GM23338 (cell line): ENCODE results near the gene NCKAP1. TPM values are rescaled to one million over a fixed set of nuclear protein-coding genes. Genes with fewer than 3 reads are reported as not detected.

ENCODE experiments used
- ATAC-seq: fragments of 200-7000 bp; cut with Tn5 transposase; 3 replicates; pipeline ENCODE4 v1.9.1; 2020
- DNase-seq: peaks from one replicate; pipeline ENCODE4 v3.0.0-alpha.2; 2015; ENCODE audit warnings: low spot score
- H2AFZ ChIP-seq: fragments of 200-600 bp; sonication (generic); 2 replicates; pipeline ENCODE4 v1.8.0; 2016; ENCODE audit warnings: antibody characterized with exemption, mild to moderate bottlenecking, moderate library complexity
- H3F3A ChIP-seq: fragments of 200-600 bp; sonication (generic); replicated peaks from 2 replicates; pipeline ENCODE4 v1.8.0; 2017; ENCODE audit warnings: antibody characterized with exemption, mixed run types, low read depth
- H3K27ac ChIP-seq: fragments of 200-600 bp; sonication (generic); 2 replicates; pipeline ENCODE4 v1.6.1; 2016; ENCODE audit warnings: low read depth
- H3K27me3 ChIP-seq: fragments of 200-600 bp; sonication (generic); 2 replicates; pipeline ENCODE4 v1.8.0; 2016; ENCODE audit warnings: mild to moderate bottlenecking, mixed run types, moderate library complexity; ENCODE audit not compliant: insufficient read depth
- H3K36me3 ChIP-seq: fragments of 200-600 bp; sonication (generic); 2 replicates; pipeline ENCODE4 v1.8.0; 2016; ENCODE audit warnings: mild to moderate bottlenecking; ENCODE audit not compliant: insufficient read depth
- H3K4me1 ChIP-seq: fragments of 200-600 bp; sonication (generic); 2 replicates; pipeline ENCODE4 v1.8.0; 2016; ENCODE audit warnings: mild to moderate bottlenecking, moderate library complexity; ENCODE audit not compliant: insufficient read depth
- H3K4me2 ChIP-seq: fragments of 200-600 bp; sonication (generic); 2 replicates; pipeline ENCODE4 v1.7.1; 2017; ENCODE audit warnings: mixed run types
- H3K4me3 ChIP-seq: fragments of 200-600 bp; sonication (generic); 2 replicates; pipeline ENCODE4 v1.6.1; 2016; ENCODE audit warnings: mixed run types
- H3K79me2 ChIP-seq: fragments of 200-600 bp; sonication (generic); replicated peaks from 2 replicates; pipeline ENCODE4 v1.8.0; 2017; ENCODE audit warnings: mild to moderate bottlenecking; ENCODE audit not compliant: insufficient read depth
- H3K9me2 ChIP-seq: fragments of 200-600 bp; sonication (generic); 2 replicates; pipeline ENCODE4 v1.8.0; 2017; ENCODE audit not compliant: insufficient read depth
- H4K20me1 ChIP-seq: fragments of 200-600 bp; sonication (generic); replicated peaks from 2 replicates; pipeline ENCODE4 v1.8.0; 2017; ENCODE audit warnings: mild to moderate bottlenecking; ENCODE audit not compliant: insufficient read depth
- H3K27ac Mint-ChIP-seq: 2 replicates; pipeline ENCODE4 v1.8.0; 2020; ENCODE audit warnings: inconsistent platforms, mild to moderate bottlenecking, moderate library complexity, mixed read lengths
- H3K27me3 Mint-ChIP-seq: 3 replicates; pipeline ENCODE4 v1.8.0; 2022; ENCODE audit warnings: low read depth, mild to moderate bottlenecking, moderate library complexity, mixed read lengths, inconsistent platforms; ENCODE audit not compliant: insufficient read depth, poor library complexity
- H3K36me3 Mint-ChIP-seq: 3 replicates; pipeline ENCODE4 v1.8.0; 2021; ENCODE audit warnings: low read depth, mild to moderate bottlenecking, inconsistent platforms, moderate library complexity, mixed read lengths
- H3K4me1 Mint-ChIP-seq: 3 replicates; pipeline ENCODE4 v1.8.0; 2020; ENCODE audit warnings: mild to moderate bottlenecking, inconsistent platforms, mixed read lengths
- H3K4me3 Mint-ChIP-seq: 3 replicates; pipeline ENCODE4 v1.8.0; 2021; ENCODE audit warnings: moderate library complexity, mild to moderate bottlenecking, inconsistent platforms, mixed read lengths
- H3K9me3 Mint-ChIP-seq: 3 replicates; pipeline ENCODE4 v1.8.0; 2020; ENCODE audit warnings: moderate library complexity, mild to moderate bottlenecking, inconsistent platforms, mixed read lengths
- CREB1 ChIP-seq: fragments of 250-450 bp; sonication (Bioruptor Pico); IDR thresholded peaks from 2 replicates; pipeline ENCODE4 v1.5.0; 2020; ENCODE audit warnings: low read depth, mild to moderate bottlenecking, moderate library complexity
- EZH2 ChIP-seq: fragments of 200-600 bp; sonication (generic); IDR thresholded peaks from one replicate; pipeline ENCODE4 v1.8.0; 2017; ENCODE audit warnings: antibody characterized with exemption, mild to moderate bottlenecking, low read depth; ENCODE audit not compliant: unreplicated experiment
- EZH2phosphoT487 ChIP-seq: fragments of 200-600 bp; sonication (generic); IDR thresholded peaks from one replicate; pipeline ENCODE4 v1.8.1; 2018; ENCODE audit warnings: antibody characterized with exemption; ENCODE audit not compliant: unreplicated experiment
- JUNB ChIP-seq: IDR thresholded peaks from one replicate; pipeline ENCODE4 v1.6.1; 2016; ENCODE audit warnings: antibody characterized with exemption; ENCODE audit not compliant: unreplicated experiment
- NANOG ChIP-seq: IDR thresholded peaks from 2 replicates; pipeline ENCODE4 v1.6.1; 2016; ENCODE audit warnings: antibody characterized with exemption, borderline replicate concordance
- POLR2AphosphoS5 ChIP-seq: IDR thresholded peaks from 2 replicates; pipeline ENCODE4 v1.6.1; 2016; ENCODE audit warnings: antibody characterized with exemption, low read depth
- STAT1 ChIP-seq: IDR thresholded peaks from one replicate; pipeline ENCODE4 v1.6.1; 2016; ENCODE audit warnings: antibody characterized with exemption; ENCODE audit not compliant: unreplicated experiment
- ZNF114 ChIP-seq: fragments of 250-450 bp; sonication (Bioruptor Pico); IDR thresholded peaks from 2 replicates; pipeline ENCODE4 v1.5.0; 2020; ENCODE audit warnings: mild to moderate bottlenecking, moderate library complexity
- polyA plus RNA-seq: library from polyadenylated mRNA; unstranded; fragments of >200 nt; fragmentation: Nextera tagmentation; extraction: Ambion mirVana; gene quantifications from 2 replicates; pipeline ENCODE4 v1.2.1, GENCODE V29; 2016
- total RNA-seq: library from RNA; depleted of rRNA; stranded (reverse); fragments of >200 nt; shearing (Covaris generic); gene quantifications from 2 replicates; pipeline ENCODE4 v1.2.3, GENCODE V29; 2014
- TF ChIP-seq, protein P1 (sequence below): IDR thresholded peaks from 2 replicates; pipeline ENCODE4 v1.6.1; 2016; ENCODE audit warnings: antibody characterized with exemption
- TF ChIP-seq, protein P2 (sequence below): fragments of 250-450 bp; sonication (Bioruptor Pico); IDR thresholded peaks from 2 replicates; pipeline ENCODE4 v1.5.0; 2020; ENCODE audit warnings: mild to moderate bottlenecking, moderate library complexity
- TF ChIP-seq, protein P3 (sequence below), 2 experiments: fragments of 200-600 bp in 1 of 2; sonication (generic) in 1 of 2; conservative IDR thresholded peaks; 2 replicates each; pipeline versions ENCODE4 v1.5.1 to v1.6.1; 2016 to 2017; ENCODE audit warnings: antibody characterized with exemption in 2 of 2, low read depth in 2 of 2, mild to moderate bottlenecking in 2 of 2, moderate library complexity in 1 of 2

The NCKAP1 gene
- total and polyA plus RNA-seq, 2 experiments from 2014 or later, result 53.8 to 157 TPM

DNA sequence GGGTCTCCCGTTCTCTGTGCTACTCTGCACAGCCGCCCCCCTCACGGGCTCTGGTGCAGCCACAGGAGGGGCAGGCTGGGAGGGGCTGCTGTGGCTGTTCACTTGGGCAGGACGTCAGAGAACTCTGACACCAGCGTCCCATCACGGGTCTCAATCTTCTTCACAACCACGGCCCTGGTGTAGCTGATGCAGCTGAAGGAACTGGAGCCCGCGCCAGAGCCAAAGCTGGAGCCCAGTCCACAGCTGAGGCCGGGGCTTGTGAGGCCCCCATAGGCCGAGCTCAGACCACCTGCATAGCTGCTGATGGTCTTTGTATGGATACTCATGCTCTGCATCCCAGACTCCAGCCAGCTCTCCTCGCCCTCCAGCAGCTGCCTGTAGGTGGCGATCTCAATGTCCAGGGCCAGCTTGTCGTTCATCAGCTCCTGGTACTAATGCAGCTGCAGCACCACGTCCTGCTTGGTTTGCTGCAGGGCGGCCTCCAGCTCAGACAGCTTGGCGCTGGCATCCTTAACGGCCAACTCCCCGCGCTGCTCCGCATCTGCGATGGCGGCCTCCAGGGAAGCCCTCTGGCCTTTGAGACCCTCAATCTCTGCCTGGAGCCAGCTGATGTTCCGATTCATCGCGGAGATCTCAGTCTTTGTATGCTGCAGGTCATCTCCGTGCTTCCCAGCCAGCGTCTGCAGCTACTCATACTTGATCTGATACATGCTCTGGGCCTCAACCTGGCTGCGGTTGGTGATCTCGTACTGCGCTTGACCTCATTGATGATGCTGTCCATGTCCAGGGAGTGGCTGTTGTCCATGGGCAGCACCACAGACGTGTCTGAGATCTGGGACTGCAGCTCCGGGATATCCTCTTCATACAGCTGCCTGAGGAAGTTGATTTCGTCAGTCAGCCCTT, 32.9 kb upstream of the NCKAP1 start:
- H2AFZ ChIP-seq, result peak overlapping the region; percentile 94
- H3K4me2 ChIP-seq, result no peak overlapping the region
- H3K27me3 ChIP-seq, result no peaks in the 10 kb centered on the region
- peaks cover 4% of the 10 kb centered on the region for H3K27me3 Mint-ChIP-seq
- H3K9me3 Mint-ChIP-seq, result peaks cover 20% of the 10 kb centered on the region
- peak; percentile 88 for DNase-seq
- no peaks in the 10 kb centered on the region for H3K4me1 ChIP-seq
- no peak for TF ChIP-seq NANOG
- TF ChIP-seq ZNF114, result peak; percentile 69; the same call in 1 of the 2 replicates
- no peak for TF ChIP-seq EZH2phosphoT487
- TF ChIP-seq, protein P1, sequence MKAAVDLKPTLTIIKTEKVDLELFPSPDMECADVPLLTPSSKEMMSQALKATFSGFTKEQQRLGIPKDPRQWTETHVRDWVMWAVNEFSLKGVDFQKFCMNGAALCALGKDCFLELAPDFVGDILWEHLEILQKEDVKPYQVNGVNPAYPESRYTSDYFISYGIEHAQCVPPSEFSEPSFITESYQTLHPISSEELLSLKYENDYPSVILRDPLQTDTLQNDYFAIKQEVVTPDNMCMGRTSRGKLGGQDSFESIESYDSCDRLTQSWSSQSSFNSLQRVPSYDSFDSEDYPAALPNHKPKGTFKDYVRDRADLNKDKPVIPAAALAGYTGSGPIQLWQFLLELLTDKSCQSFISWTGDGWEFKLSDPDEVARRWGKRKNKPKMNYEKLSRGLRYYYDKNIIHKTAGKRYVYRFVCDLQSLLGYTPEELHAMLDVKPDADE, result no peak
- no peak for TF ChIP-seq JUNB
- no peak for TF ChIP-seq POLR2AphosphoS5
- TF ChIP-seq CREB1 (CRISPR knock-in tag), result 0 out of 2 replicates have a peak, but pooled peaks have one; percentile 5
- no peak for TF ChIP-seq STAT1
- TF ChIP-seq, protein P2, sequence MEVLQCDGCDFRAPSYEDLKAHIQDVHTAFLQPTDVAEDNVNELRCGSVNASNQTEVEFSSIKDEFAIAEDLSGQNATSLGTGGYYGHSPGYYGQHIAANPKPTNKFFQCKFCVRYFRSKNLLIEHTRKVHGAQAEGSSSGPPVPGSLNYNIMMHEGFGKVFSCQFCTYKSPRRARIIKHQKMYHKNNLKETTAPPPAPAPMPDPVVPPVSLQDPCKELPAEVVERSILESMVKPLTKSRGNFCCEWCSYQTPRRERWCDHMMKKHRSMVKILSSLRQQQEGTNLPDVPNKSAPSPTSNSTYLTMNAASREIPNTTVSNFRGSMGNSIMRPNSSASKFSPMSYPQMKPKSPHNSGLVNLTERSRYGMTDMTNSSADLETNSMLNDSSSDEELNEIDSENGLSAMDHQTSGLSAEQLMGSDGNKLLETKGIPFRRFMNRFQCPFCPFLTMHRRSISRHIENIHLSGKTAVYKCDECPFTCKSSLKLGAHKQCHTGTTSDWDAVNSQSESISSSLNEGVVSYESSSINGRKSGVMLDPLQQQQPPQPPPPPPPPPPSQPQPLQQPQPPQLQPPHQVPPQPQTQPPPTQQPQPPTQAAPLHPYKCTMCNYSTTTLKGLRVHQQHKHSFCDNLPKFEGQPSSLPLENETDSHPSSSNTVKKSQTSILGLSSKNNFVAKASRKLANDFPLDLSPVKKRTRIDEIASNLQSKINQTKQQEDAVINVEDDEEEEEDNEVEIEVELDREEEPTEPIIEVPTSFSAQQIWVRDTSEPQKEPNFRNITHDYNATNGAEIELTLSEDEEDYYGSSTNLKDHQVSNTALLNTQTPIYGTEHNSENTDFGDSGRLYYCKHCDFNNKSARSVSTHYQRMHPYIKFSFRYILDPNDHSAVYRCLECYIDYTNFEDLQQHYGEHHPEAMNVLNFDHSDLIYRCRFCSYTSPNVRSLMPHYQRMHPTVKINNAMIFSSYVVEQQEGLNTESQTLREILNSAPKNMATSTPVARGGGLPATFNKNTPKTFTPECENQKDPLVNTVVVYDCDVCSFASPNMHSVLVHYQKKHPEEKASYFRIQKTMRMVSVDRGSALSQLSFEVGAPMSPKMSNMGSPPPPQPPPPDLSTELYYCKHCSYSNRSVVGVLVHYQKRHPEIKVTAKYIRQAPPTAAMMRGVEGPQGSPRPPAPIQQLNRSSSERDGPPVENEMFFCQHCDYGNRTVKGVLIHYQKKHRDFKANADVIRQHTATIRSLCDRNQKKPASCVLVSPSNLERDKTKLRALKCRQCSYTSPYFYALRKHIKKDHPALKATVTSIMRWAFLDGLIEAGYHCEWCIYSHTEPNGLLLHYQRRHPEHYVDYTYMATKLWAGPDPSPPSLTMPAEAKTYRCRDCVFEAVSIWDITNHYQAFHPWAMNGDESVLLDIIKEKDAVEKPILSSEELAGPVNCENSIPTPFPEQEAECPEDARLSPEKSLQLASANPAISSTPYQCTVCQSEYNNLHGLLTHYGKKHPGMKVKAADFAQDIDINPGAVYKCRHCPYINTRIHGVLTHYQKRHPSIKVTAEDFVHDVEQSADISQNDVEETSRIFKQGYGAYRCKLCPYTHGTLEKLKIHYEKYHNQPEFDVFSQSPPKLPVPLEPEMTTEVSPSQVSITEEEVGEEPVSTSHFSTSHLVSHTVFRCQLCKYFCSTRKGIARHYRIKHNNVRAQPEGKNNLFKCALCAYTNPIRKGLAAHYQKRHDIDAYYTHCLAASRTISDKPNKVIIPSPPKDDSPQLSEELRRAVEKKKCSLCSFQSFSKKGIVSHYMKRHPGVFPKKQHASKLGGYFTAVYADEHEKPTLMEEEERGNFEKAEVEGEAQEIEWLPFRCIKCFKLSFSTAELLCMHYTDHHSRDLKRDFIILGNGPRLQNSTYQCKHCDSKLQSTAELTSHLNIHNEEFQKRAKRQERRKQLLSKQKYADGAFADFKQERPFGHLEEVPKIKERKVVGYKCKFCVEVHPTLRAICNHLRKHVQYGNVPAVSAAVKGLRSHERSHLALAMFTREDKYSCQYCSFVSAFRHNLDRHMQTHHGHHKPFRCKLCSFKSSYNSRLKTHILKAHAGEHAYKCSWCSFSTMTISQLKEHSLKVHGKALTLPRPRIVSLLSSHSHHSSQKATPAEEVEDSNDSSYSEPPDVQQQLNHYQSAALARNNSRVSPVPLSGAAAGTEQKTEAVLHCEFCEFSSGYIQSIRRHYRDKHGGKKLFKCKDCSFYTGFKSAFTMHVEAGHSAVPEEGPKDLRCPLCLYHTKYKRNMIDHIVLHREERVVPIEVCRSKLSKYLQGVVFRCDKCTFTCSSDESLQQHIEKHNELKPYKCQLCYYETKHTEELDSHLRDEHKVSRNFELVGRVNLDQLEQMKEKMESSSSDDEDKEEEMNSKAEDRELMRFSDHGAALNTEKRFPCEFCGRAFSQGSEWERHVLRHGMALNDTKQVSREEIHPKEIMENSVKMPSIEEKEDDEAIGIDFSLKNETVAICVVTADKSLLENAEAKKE (CRISPR knock-in tag), result peak; percentile 76; the same call in 1 of the 2 replicates
- TF ChIP-seq EZH2, result no peak
- TF ChIP-seq, protein P3, sequence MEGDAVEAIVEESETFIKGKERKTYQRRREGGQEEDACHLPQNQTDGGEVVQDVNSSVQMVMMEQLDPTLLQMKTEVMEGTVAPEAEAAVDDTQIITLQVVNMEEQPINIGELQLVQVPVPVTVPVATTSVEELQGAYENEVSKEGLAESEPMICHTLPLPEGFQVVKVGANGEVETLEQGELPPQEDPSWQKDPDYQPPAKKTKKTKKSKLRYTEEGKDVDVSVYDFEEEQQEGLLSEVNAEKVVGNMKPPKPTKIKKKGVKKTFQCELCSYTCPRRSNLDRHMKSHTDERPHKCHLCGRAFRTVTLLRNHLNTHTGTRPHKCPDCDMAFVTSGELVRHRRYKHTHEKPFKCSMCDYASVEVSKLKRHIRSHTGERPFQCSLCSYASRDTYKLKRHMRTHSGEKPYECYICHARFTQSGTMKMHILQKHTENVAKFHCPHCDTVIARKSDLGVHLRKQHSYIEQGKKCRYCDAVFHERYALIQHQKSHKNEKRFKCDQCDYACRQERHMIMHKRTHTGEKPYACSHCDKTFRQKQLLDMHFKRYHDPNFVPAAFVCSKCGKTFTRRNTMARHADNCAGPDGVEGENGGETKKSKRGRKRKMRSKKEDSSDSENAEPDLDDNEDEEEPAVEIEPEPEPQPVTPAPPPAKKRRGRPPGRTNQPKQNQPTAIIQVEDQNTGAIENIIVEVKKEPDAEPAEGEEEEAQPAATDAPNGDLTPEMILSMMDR (conservative IDR thresholded peaks at IDR 0.05; ENCODE audit: low read depth in 2 of 2), result peak; percentile 63 to 92
- H3K4me3 Mint-ChIP-seq, result no peak overlapping the region
- no peak overlapping the region for H3K27ac Mint-ChIP-seq
- H3K36me3 ChIP-seq, result no peaks in the 10 kb centered on the region
- H3K36me3 Mint-ChIP-seq, result peaks cover 20% of the 10 kb centered on the region
- H3K79me2 ChIP-seq, result no peaks in the 10 kb centered on the region
- H4K20me1 ChIP-seq, result no peaks in the 10 kb centered on the region
- H3K4me3 ChIP-seq, result no peak overlapping the region
- no peaks in the 10 kb centered on the region for H3F3A ChIP-seq
- H3K4me1 Mint-ChIP-seq, result 0 out of 3 replicates have a peak, but pooled peaks cover 2% of the 10 kb centered on the region
- peak; percentile 96 for ATAC-seq
- no peaks in the 10 kb centered on the region for H3K9me2 ChIP-seq
- no peak overlapping the region for H3K27ac ChIP-seq
